OCI-LY3 (cell line): ENCODE measurements around the gene EIF2S1.

ENCODE experiments used
- H2AFZ ChIP-seq: fragments of 200-600, 300-600 bp; shearing (Covaris generic); 2 replicates; pipeline ENCODE4 v1.6.0; 2014; ENCODE audit warnings: antibody characterized with exemption, low read depth, low read length
- H3K27ac ChIP-seq: fragments of 200-600, 300-600 bp; sonication (generic); 2 replicates; pipeline ENCODE4 v1.5.1; 2014; ENCODE audit warnings: mild to moderate bottlenecking, low read length, moderate library complexity, mixed read lengths
- H3K27me3 ChIP-seq: fragments of 200-600, 300-600 bp; sonication (generic); 2 replicates; pipeline ENCODE4 v1.6.1; 2014; ENCODE audit warnings: low read depth, low read length, mixed read lengths
- H3K36me3 ChIP-seq: fragments of 200-600, 300-600 bp; sonication (generic); replicated peaks from 2 replicates; pipeline ENCODE3; 2014; ENCODE audit warnings: low read depth, low read length, mixed read lengths
- H3K4me1 ChIP-seq: fragments of 300-600, 200-600 bp; sonication (generic); 2 replicates; pipeline ENCODE4 v1.6.1; 2014; ENCODE audit warnings: low read length, mixed read lengths
- H3K4me2 ChIP-seq: fragments of 200-600, 300-600 bp; sonication (generic); 2 replicates; pipeline ENCODE4 v1.6.1; 2014; ENCODE audit warnings: low read length, mixed read lengths
- H3K4me3 ChIP-seq: fragments of 300-600, 200-600 bp; sonication (generic); 2 replicates; pipeline ENCODE4 v1.5.1; 2014; ENCODE audit warnings: antibody characterized with exemption, mild to moderate bottlenecking, low read length, moderate library complexity
- H3K79me2 ChIP-seq: fragments of 300-600, 200-600 bp; shearing (Covaris generic); 2 replicates; pipeline ENCODE4 v1.6.1; 2014; ENCODE audit warnings: mild to moderate bottlenecking, low read length, mixed read lengths
- H3K9ac ChIP-seq: fragments of 300-600, 200-600 bp; shearing (Covaris generic); 2 replicates; pipeline ENCODE4 v1.6.0; 2014; ENCODE audit warnings: mild to moderate bottlenecking, low read length, moderate library complexity
- H3K9me3 ChIP-seq: fragments of 200-600, 300-600 bp; shearing (Covaris generic); 2 replicates; pipeline ENCODE4 v1.6.1; 2014; ENCODE audit warnings: low read length, mixed read lengths; ENCODE audit not compliant: insufficient read depth
- H4K20me1 ChIP-seq: fragments of 200-600, 300-600 bp; sonication (generic); 2 replicates; pipeline ENCODE4 v1.6.1; 2016; ENCODE audit warnings: low read length, mixed read lengths; ENCODE audit not compliant: insufficient read depth
- EZH2phosphoT487 ChIP-seq: fragments of 200-600 bp; shearing (Covaris generic); IDR thresholded peaks from 2 replicates; pipeline ENCODE4 v1.6.1; 2018; ENCODE audit warnings: antibody characterized with exemption, mixed run types, low read depth
- TF ChIP-seq, protein P1 (sequence below): fragments of 200-600, 300-600 bp; sonication (generic); IDR thresholded peaks from 2 replicates; pipeline ENCODE4 v1.5.1; 2014; ENCODE audit warnings: antibody characterized with exemption, low read length, low read depth

The EIF2S1 gene

DNA sequence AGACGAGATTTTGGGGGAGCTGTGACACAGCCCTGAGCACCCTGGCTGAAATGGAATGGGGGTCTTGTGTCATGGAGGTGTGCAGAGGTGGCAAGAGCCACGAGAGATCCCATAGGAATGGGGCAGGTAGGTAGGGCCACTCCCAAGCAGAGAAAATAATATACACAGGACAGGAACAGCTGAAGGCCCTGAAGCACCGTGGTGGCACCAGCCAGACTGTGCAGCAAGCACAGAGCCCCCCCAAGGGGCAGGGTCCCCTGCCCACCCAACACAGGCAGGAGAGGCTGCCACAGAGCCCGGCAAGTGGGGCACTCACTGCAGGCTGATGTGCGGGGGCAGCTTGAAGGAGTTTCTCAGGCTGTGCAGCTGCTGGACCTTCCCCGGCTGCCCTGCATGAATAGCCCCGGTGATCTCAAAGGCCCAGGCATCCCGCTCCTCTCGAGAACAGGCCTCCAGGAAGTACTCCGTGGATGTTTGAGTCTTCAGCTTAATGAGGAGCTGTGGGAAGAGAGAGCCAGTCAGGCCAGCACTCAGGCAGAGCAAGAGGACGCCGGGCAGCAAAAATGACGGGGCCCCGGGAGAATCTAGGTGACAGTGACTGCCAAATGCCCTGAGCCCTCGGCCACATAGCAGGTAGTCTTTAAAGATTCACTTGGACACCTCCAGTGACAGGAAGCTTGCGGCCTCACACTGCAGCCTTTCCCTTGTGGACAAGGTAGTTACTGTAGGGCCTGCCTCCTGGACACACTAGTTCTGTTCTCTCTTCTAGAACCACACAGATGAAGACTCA is 35.2 kb downstream of the EIF2S1 start:
- Histone ChIP-seq H3K4me2 (no peak overlapping the region), H4K20me1 (no peaks in the 10 kb centered on the region), H3K9ac (no peak overlapping the region), H3K27ac (no peak overlapping the region), H3K4me1 (no peaks in the 10 kb centered on the region), H3K79me2 (no peaks in the 10 kb centered on the region), H3K27me3 (peaks cover 10% of the 10 kb centered on the region), H3K9me3 (no peaks in the 10 kb centered on the region), H3K4me3 (no peak overlapping the region), H2AFZ (no peak overlapping the region), H3K36me3 (no peaks in the 10 kb centered on the region)
- TF ChIP-seq, protein P1, sequence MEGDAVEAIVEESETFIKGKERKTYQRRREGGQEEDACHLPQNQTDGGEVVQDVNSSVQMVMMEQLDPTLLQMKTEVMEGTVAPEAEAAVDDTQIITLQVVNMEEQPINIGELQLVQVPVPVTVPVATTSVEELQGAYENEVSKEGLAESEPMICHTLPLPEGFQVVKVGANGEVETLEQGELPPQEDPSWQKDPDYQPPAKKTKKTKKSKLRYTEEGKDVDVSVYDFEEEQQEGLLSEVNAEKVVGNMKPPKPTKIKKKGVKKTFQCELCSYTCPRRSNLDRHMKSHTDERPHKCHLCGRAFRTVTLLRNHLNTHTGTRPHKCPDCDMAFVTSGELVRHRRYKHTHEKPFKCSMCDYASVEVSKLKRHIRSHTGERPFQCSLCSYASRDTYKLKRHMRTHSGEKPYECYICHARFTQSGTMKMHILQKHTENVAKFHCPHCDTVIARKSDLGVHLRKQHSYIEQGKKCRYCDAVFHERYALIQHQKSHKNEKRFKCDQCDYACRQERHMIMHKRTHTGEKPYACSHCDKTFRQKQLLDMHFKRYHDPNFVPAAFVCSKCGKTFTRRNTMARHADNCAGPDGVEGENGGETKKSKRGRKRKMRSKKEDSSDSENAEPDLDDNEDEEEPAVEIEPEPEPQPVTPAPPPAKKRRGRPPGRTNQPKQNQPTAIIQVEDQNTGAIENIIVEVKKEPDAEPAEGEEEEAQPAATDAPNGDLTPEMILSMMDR: no peak
- TF ChIP-seq EZH2phosphoT487: no peak

DNA sequence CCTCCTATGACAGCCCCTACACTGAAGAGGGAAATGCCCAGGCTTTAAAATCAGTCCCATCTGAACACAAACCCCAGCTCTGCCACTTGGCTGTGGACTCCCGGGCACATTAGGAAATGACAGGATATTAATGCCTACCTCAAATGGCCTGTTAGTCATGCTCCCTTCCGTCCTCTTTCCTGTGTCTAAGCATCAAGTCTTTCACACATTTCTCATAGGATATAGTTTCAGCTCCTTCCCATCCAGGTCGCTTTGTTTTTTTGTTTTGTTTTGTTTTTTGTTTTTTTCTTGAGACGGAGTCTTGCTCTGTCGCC is 35.7 kb downstream of the EIF2S1 start:
- H2AFZ ChIP-seq: no peak overlapping the region
- TF ChIP-seq, protein P1: no peak
- no peak for TF ChIP-seq EZH2phosphoT487

DNA sequence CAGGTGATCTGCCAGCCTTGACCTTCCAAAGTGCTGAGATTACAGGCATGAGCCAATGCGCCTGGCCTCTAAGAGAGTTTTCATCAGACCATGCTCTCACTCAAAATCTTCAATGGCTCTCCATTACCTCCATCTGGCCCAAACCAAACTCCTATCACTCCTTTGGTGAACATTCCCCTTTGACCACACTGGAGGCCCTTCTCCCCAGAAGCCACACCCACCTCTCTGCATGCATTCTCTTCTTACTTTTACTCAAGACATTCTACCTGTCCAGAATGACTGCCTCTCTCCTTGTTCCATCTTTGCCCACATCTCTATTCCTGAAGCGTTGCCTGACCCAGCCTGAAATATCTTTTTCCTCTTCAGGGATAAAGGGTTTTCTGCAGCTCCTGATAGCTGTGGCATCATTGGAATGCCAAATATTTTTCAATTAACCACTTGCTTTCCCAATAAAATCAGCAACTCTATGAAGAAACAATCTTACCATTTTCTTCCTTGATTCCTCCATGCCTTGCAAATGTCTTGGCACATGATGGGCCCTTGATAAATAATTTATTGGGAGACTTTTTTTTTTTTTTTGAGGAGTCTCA is 36.3 kb downstream of the EIF2S1 start:
- Histone ChIP-seq H2AFZ (no peak overlapping the region), H3K27me3 (peaks cover 12% of the 10 kb centered on the region), H3K9ac (no peak overlapping the region), H3K4me2 (no peak overlapping the region), H3K9me3 (no peaks in the 10 kb centered on the region), H4K20me1 (no peaks in the 10 kb centered on the region), H3K4me1 (no peaks in the 10 kb centered on the region), H3K36me3 (no peaks in the 10 kb centered on the region), H3K27ac (no peak overlapping the region), H3K4me3 (no peak overlapping the region), H3K79me2 (no peaks in the 10 kb centered on the region)
- no peak for TF ChIP-seq EZH2phosphoT487
- TF ChIP-seq, protein P1: no peak

More for the DNA sequence above, 35.7 kb downstream of the EIF2S1 start:
- no peak overlapping the region for H3K9ac ChIP-seq
- no peaks in the 10 kb centered on the region for H3K79me2 ChIP-seq
- H3K27me3 ChIP-seq: peaks cover 12% of the 10 kb centered on the region
- H3K9me3 ChIP-seq: no peaks in the 10 kb centered on the region
- H4K20me1 ChIP-seq: no peaks in the 10 kb centered on the region
- H3K27ac ChIP-seq: no peak overlapping the region
- H3K36me3 ChIP-seq: no peaks in the 10 kb centered on the region
- H3K4me2 ChIP-seq: no peak overlapping the region
- H3K4me3 ChIP-seq: no peak overlapping the region
- H3K4me1 ChIP-seq: no peaks in the 10 kb centered on the region

DNA sequence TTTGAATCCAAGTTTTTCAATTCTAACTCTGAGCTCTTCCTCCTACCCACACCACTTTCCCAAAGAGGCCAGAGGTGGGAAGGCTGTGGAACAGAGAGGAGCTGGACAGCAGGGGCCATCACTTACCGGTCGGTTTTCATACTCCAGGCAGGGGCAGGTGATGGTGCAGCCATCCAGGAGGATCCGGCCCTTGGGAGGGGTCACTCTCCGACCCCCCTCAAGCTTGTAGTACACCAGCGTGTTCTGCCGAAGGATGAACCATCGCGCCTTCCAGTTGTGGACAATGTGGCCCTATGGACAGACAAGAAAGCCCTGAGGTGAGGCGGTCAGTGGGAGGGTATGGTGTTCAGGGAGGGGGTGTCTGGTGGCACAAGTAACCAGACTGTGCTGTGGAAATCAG is 37.4 kb downstream of the EIF2S1 start:
- Histone ChIP-seq H3K4me1 (no peaks in the 10 kb centered on the region), H3K27ac (no peak overlapping the region), H3K4me2 (no peak overlapping the region), H4K20me1 (no peaks in the 10 kb centered on the region), H3K36me3 (no peaks in the 10 kb centered on the region), H3K9me3 (no peaks in the 10 kb centered on the region), H3K4me3 (no peak overlapping the region), H3K79me2 (no peaks in the 10 kb centered on the region), H3K9ac (no peak overlapping the region), H2AFZ (no peak overlapping the region), H3K27me3 (peaks cover 12% of the 10 kb centered on the region)
- TF ChIP-seq, protein P1: no peak
- TF ChIP-seq EZH2phosphoT487: no peak
